HFFc6 (cell line): ENCODE data around the gene KLF7. TPM values are rescaled to one million over a fixed set of nuclear protein-coding genes. Genes with fewer than 3 reads are reported as not detected.

Source experiments
- DNase-seq: peaks from one replicate; pipeline ENCODE4 v3.0.0-alpha.2; 2018
- H3K27ac Mint-ChIP-seq: 2 replicates; pipeline ENCODE4 v1.8.0; 2020; ENCODE audit warnings: mild to moderate bottlenecking, mixed read lengths
- H3K27me3 Mint-ChIP-seq: 2 replicates; pipeline ENCODE4 v1.8.0; 2021; ENCODE audit warnings: mild to moderate bottlenecking, moderate library complexity, mixed read lengths; ENCODE audit not compliant: insufficient read depth
- H3K36me3 Mint-ChIP-seq: 2 replicates; pipeline ENCODE4 v1.8.0; 2021; ENCODE audit warnings: low read depth, mixed read lengths
- H3K4me1 Mint-ChIP-seq: 2 replicates; pipeline ENCODE4 v1.8.0; 2020; ENCODE audit warnings: low read depth, mixed read lengths
- H3K4me3 Mint-ChIP-seq: 2 replicates; pipeline ENCODE4 v1.8.0; 2020; ENCODE audit warnings: mild to moderate bottlenecking, moderate library complexity, mixed read lengths
- H3K9me3 Mint-ChIP-seq: 2 replicates; pipeline ENCODE4 v1.8.0; 2020; ENCODE audit warnings: mild to moderate bottlenecking, mixed read lengths
- CTCF ChIP-seq: fragments of 200-600 bp; sonication (generic); IDR thresholded peaks from 2 replicates; pipeline ENCODE4 v1.5.0; 2021; ENCODE audit warnings: antibody characterized with exemption, mild to moderate bottlenecking
- total RNA-seq, 6 experiments: library from RNA; stranded (reverse); fragmentation: NEBNext Ultra II Directional; extraction: Animal tissue kit (Norgen Biotek cat#: 25700); gene quantifications; 2 replicates in 1 of 6; 3 replicates in 5 of 6; pipeline ENCODE4 v1.2.3, GENCODE V29; 2021

The KLF7 gene
- total RNA-seq, 6 experiments from 2014 or later, result 29.4 to 45.0 (median 34.0) TPM

- Mint-ChIP-seq H3K36me3 (peaks cover 35% of the 10 kb centered on the region), H3K27me3 (peaks cover 3% of the 10 kb centered on the region), H3K27ac (peak overlapping the region; percentile 83), H3K4me1 (peaks cover 96% of the 10 kb centered on the region), H3K9me3 (peaks cover 5% of the 10 kb centered on the region; the same call in 1 of the 2 replicates), H3K4me3 (no peak overlapping the region; the same call in 1 of the 2 replicates)
- TF ChIP-seq CTCF, result no peak
- no peak for DNase-seq
Measured at GRCh38 chr2:207130958-207131521, 34.7 kb downstream of the KLF7 start.

GRCh38 chr2:207129821-207130220 lies 35.9 kb downstream of the KLF7 start:
- peaks cover 5% of the 10 kb centered on the region; the same call in 1 of the 2 replicates for H3K9me3 Mint-ChIP-seq

GRCh38 chr2:207128867-207129266 lies 36.9 kb downstream of the KLF7 start:
- H3K27ac Mint-ChIP-seq, result peak overlapping the region; percentile 6; the same call in 1 of the 2 replicates
- no peak for DNase-seq
- no peak for TF ChIP-seq CTCF
- H3K27me3 Mint-ChIP-seq, result peaks cover 3% of the 10 kb centered on the region
- no peak overlapping the region for H3K4me3 Mint-ChIP-seq
- H3K9me3 Mint-ChIP-seq, result peaks cover 5% of the 10 kb centered on the region; the same call in 1 of the 2 replicates
- H3K4me1 Mint-ChIP-seq, result peaks cover 96% of the 10 kb centered on the region
- peaks cover 40% of the 10 kb centered on the region for H3K36me3 Mint-ChIP-seq

More at GRCh38 chr2:207129821-207130220, 35.9 kb downstream of the KLF7 start:
- no peak for TF ChIP-seq CTCF
- DNase-seq, result no peak
- Mint-ChIP-seq H3K27me3 (peaks cover 3% of the 10 kb centered on the region), H3K36me3 (peaks cover 31% of the 10 kb centered on the region), H3K4me3 (no peak overlapping the region), H3K27ac (peak overlapping the region; percentile 42), H3K4me1 (peaks cover 96% of the 10 kb centered on the region)

- no peak for DNase-seq
- TF ChIP-seq CTCF, result no peak
- Mint-ChIP-seq H3K27ac (peak overlapping the region; percentile 64), H3K9me3 (peaks cover 5% of the 10 kb centered on the region; the same call in 1 of the 2 replicates), H3K27me3 (peaks cover 6% of the 10 kb centered on the region; the same call in 1 of the 2 replicates), H3K4me3 (peak overlapping the region; percentile 37; the same call in 1 of the 2 replicates), H3K4me1 (peaks cover 93% of the 10 kb centered on the region), H3K36me3 (peaks cover 52% of the 10 kb centered on the region)
Measured at GRCh38 chr2:207126724-207127308, 38.9 kb downstream of the KLF7 start.

GRCh38 chr2:207123776-207124391 lies 41.9 kb downstream of the KLF7 start:
- Mint-ChIP-seq H3K4me3 (no peak overlapping the region; the same call in 1 of the 2 replicates), H3K4me1 (peaks cover 86% of the 10 kb centered on the region), H3K36me3 (peaks cover 53% of the 10 kb centered on the region), H3K27ac (peak overlapping the region; percentile 65; the same call in 1 of the 2 replicates), H3K9me3 (peaks cover 5% of the 10 kb centered on the region; the same call in 1 of the 2 replicates), H3K27me3 (peaks cover 11% of the 10 kb centered on the region)
- no peak for TF ChIP-seq CTCF
- no peak for DNase-seq
